Measurements from ENCODE around the gene GUCY1A2.

- TF ChIP-seq POLR2A (IDR thresholded peaks at IDR 0.05): no peak
- no peak for TF ChIP-seq CTCF (IDR thresholded peaks at IDR 0.05)
These were observed 34.3 kb downstream of the GUCY1A2 start for GRCh38 chr11:106983991-106984390.
